ENCODE measurements around the gene EIF1AX.

DNA sequence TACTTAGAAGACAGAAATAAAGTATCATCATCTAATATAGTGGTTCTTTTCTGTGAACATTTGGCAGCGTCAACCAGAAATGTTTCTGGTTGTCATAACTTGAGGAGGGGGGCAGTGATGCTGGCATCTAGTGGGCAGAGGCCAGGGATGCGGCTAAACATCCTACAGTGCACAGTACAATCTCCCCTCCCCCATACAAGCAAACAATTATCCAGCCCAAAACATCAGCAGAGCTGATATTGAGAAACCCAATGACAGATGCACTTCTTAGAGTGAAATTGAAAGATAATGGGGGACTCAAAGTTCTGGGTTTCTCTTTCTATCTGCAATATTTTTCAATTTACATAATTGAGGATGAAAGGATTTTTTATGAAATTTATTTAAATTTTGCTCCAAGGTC is 1.9 kb upstream of the EIF1AX start:
- TF ChIP-seq YY1 (IDR thresholded peaks at IDR 0.05; ENCODE audit: insufficient read depth, insufficient read length) (no peak), ZNF274 (IDR thresholded peaks at IDR 0.05; ENCODE audit: low read depth, low read length) (no peak)

Measured in NT2/D1 (cell line).